Keratinocyte (primary cell): ENCODE measurements around the gene TRABD2B. TPM values are rescaled to one million over a fixed set of nuclear protein-coding genes. Genes with fewer than 3 reads are reported as not detected.
A peak's percentile ranks its signal among the peaks of the same experiment; 100 is the strongest.

ENCODE experiments used
- DNase-seq: peaks from one replicate; pipeline ENCODE4 v3.0.0-alpha.2; 2011; ENCODE audit warnings: low read depth, missing footprints, low spot score
- FAIRE-seq: peaks from 2 replicates; lab custom pipeline; 2011; peaks lifted over from hg19 to GRCh38; lab: Jason Lieb, UNC
- H2AFZ ChIP-seq: 2 replicates; pipeline ENCODE4 v1.6.0; 2012; ENCODE audit warnings: low read length, control low read depth, inconsistent platforms; ENCODE audit not compliant: control insufficient read depth
- H3K27ac ChIP-seq: 2 replicates; pipeline ENCODE4 v1.5.1; 2011; ENCODE audit warnings: low read length; ENCODE audit not compliant: control insufficient read depth, insufficient read depth
- H3K27me3 ChIP-seq: 3 replicates; pipeline ENCODE4 v1.6.0; 2011; ENCODE audit warnings: low read length; ENCODE audit not compliant: control insufficient read depth, insufficient read depth; ENCODE audit errors: extremely low read depth
- H3K36me3 ChIP-seq, 2 experiments: 2 replicates in 1 of 2; 3 replicates in 1 of 2; pipeline ENCODE4 v1.5.1; 2011; ENCODE audit warnings: low read length in 2 of 2, mild to moderate bottlenecking in 1 of 2; ENCODE audit not compliant: control insufficient read depth in 2 of 2, insufficient read depth in 2 of 2; ENCODE audit errors: extremely low read depth in 1 of 2
- H3K4me1 ChIP-seq: 3 replicates; pipeline ENCODE4 v1.5.1; 2011; ENCODE audit warnings: low read length; ENCODE audit not compliant: control insufficient read depth, insufficient read depth; ENCODE audit errors: extremely low read depth
- H3K4me2 ChIP-seq: 3 replicates; pipeline ENCODE4 v1.6.0; 2011; ENCODE audit warnings: low read depth, low read length; ENCODE audit not compliant: control insufficient read depth, insufficient read depth; ENCODE audit errors: extremely low read depth
- H3K4me3 ChIP-seq, 3 experiments: fragments of 200-600 bp in 1 of 3; sonication (generic) in 1 of 3; 2 replicates in 2 of 3; 3 replicates in 1 of 3; pipeline ENCODE4 v1.5.1; 2011 to 2016; ENCODE audit warnings: low read length in 3 of 3, mild to moderate bottlenecking in 3 of 3, control low read depth in 2 of 3, inconsistent platforms in 1 of 3, low read depth in 1 of 3, mixed read lengths in 1 of 3, mixed run types in 1 of 3, moderate library complexity in 1 of 3; ENCODE audit not compliant: control insufficient read depth in 2 of 3, insufficient read depth in 2 of 3; ENCODE audit errors: extremely low read depth in 1 of 3
- H3K79me2 ChIP-seq: 2 replicates; pipeline ENCODE4 v1.6.0; 2012; ENCODE audit warnings: low read length; ENCODE audit not compliant: control insufficient read depth, insufficient read depth
- H3K9ac ChIP-seq: 3 replicates; pipeline ENCODE4 v1.6.0; 2011; ENCODE audit warnings: low read length; ENCODE audit not compliant: control insufficient read depth, insufficient read depth; ENCODE audit errors: extremely low read depth
- H3K9me1 ChIP-seq: 3 replicates; pipeline ENCODE4 v1.6.0; 2011; ENCODE audit warnings: low read length; ENCODE audit not compliant: control insufficient read depth, insufficient read depth; ENCODE audit errors: extremely low read depth
- H3K9me3 ChIP-seq: 2 replicates; pipeline ENCODE4 v1.5.1; 2012; ENCODE audit warnings: low read depth, low read length; ENCODE audit not compliant: control insufficient read depth
- H4K20me1 ChIP-seq: 3 replicates; pipeline ENCODE4 v1.6.0; 2011; ENCODE audit warnings: low read length; ENCODE audit not compliant: control insufficient read depth, insufficient read depth; ENCODE audit errors: extremely low read depth
- EZH2 ChIP-seq: IDR thresholded peaks from one replicate; pipeline ENCODE4 v1.6.1; 2012; ENCODE audit warnings: inconsistent platforms, mild to moderate bottlenecking, low read length, moderate library complexity
- dilution Hi-C: fragments of 300-500 bp; cut with MboI; formaldehyde crosslinking; loops from one replicate; pipeline ENCODE4 v1.7.0; 2020; ENCODE audit warnings: low sequenced_read_pairs; ENCODE audit not compliant: extremely low pct_ligation_motif_present
- polyA plus RNA-seq, 5 experiments: library from polyadenylated mRNA; depleted of rRNA in 3 of 5; stranded (reverse) in 3 of 5; stranded (forward) in 1 of 5; unstranded in 1 of 5; fragments of >200 nt; gene quantifications; 1 replicate in 1 of 5; 2 replicates in 3 of 5; 3 replicates in 1 of 5; pipeline versions ENCODE4 v1.2.1 to v1.2.3, GENCODE V29; 2011 to 2012; ENCODE audit warnings: missing spikeins in 2 of 5, low read depth in 1 of 5, low replicate concordance in 1 of 5
- TF ChIP-seq, protein P1 (sequence below), 3 experiments: IDR thresholded peaks in 1 of 3; conservative IDR thresholded peaks in 1 of 3; optimal IDR thresholded peaks in 1 of 3; 2 replicates in 2 of 3; 3 replicates in 1 of 3; pipeline versions ENCODE3 to v1.5.1; 2011; ENCODE audit warnings: low read length in 3 of 3, mild to moderate bottlenecking in 3 of 3, moderate library complexity in 2 of 3, control low read depth in 1 of 3, inconsistent platforms in 1 of 3; ENCODE audit not compliant: insufficient read depth in 2 of 3; ENCODE audit errors: extremely low read depth in 1 of 3

Gene TRABD2B
- polyA plus RNA-seq, 1 donor (not counting 4 experiments of a cell fraction or from before 2014, with no cell fraction given) = 0.13 TPM

DNA sequence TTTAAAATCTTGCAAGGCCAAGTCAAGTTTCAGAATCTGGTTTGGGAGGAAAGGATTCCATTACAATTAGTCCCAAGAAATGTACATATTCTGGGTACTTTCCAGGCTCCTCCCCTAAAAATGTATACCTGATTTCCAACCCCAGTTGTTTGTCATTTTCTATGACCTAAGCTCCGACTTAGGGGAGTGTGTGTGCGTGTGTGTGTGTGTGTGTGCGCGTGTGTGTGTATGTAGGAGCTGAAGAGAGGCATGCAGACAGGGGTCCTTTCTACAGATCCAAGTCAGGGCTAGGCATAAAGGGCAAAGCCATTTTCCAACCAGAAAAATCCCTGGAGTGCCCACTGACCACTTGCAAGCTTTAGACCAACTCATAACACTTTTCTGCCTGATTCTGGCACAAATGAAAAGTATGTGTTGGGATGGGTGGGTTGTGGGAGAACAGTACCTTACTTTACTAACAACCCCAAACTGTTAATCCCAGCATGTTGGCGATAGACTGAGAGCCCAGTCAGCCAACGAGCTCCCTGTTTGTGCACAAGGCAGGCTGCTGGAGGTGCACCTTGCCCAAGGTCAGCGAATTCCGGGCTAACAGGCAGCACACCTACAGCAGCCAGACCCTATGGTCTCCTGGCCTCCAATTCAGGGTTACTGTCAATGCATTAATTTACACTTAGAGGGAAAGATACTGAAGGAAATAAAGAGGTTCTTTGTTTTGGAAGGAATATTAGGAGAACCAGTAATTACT is 1.7 kb downstream of the TRABD2B start:
- no peaks in the 10 kb centered on the region for H3K9me1 ChIP-seq
- H3K36me3 ChIP-seq = no peaks in the 10 kb centered on the region
- no peak for DNase-seq
- H2AFZ ChIP-seq = no peak overlapping the region
- H3K9me3 ChIP-seq = no peaks in the 10 kb centered on the region
- H3K4me2 ChIP-seq = peak overlapping the region; percentile 44
- H3K4me1 ChIP-seq = peaks cover 31% of the 10 kb centered on the region
- H3K79me2 ChIP-seq = no peaks in the 10 kb centered on the region
- H3K9ac ChIP-seq = no peak overlapping the region
- peak; percentile 67 for FAIRE-seq
- peaks cover 7% of the 10 kb centered on the region for H3K27me3 ChIP-seq
- no peaks in the 10 kb centered on the region for H4K20me1 ChIP-seq
- dilution Hi-C loops = loop anchor here (10.0 kb wide), 1 partner anchor 69 kb away; no protein-coding TSS in a partner anchor
- no peak for TF ChIP-seq EZH2
- TF ChIP-seq, protein P1, sequence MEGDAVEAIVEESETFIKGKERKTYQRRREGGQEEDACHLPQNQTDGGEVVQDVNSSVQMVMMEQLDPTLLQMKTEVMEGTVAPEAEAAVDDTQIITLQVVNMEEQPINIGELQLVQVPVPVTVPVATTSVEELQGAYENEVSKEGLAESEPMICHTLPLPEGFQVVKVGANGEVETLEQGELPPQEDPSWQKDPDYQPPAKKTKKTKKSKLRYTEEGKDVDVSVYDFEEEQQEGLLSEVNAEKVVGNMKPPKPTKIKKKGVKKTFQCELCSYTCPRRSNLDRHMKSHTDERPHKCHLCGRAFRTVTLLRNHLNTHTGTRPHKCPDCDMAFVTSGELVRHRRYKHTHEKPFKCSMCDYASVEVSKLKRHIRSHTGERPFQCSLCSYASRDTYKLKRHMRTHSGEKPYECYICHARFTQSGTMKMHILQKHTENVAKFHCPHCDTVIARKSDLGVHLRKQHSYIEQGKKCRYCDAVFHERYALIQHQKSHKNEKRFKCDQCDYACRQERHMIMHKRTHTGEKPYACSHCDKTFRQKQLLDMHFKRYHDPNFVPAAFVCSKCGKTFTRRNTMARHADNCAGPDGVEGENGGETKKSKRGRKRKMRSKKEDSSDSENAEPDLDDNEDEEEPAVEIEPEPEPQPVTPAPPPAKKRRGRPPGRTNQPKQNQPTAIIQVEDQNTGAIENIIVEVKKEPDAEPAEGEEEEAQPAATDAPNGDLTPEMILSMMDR (optimal IDR thresholded peaks at IDR 0.05 in 1 of 3, IDR thresholded peaks at IDR 0.05 in 1 of 3, conservative IDR thresholded peaks at IDR 0.05 in 1 of 3; ENCODE audit: extremely low read depth in 1 of 3, insufficient read depth in 2 of 3, low read length in 3 of 3) = no peak
- no peak overlapping the region for H3K27ac ChIP-seq
- peak overlapping the region in 1 of 3 experiments; percentile 53 for H3K4me3 ChIP-seq

DNA sequence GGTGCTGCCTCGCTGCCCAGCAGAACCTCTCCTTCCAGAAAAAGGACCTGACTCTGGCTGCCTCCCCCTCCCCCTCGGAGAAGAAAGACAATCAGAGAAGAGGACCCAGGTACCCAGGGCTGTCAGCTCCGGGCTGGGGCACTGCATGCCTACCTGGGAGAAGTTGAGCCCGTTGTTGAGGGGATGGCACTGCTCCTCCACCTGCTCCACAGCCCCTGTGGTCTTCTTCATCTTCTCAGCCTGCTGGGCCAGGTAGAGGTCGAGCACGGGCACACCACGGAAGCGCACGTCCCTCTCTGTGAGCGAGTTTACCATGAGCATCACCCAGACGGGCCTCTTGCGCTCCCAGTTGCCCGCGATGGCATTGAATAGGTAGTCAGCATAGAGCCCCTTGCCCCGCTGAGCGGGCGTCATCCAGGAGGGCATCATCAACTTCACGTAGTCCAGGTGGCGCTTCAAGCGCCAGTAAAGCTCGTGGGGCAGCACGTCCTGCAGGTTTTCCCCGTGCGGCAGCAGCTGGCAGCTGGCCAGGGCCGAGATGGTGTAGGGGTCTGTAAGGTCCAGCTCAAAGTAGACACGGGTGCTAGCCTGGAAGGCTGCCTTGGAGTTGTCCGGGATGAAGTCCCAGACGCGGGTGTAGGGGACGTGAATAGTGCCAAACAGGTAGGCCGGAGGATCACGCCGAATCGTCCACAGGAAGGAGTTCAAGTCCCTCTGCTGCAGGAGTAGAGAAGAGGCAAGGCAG is 3.1 kb downstream of the TRABD2B start:
- no peak for DNase-seq
- H3K27me3 ChIP-seq = peaks cover 7% of the 10 kb centered on the region
- FAIRE-seq = no peak
- H3K9me1 ChIP-seq = no peaks in the 10 kb centered on the region
- no peak overlapping the region for H3K4me3 ChIP-seq
- no peaks in the 10 kb centered on the region for H3K9me3 ChIP-seq
- no peak overlapping the region for H3K9ac ChIP-seq
- H3K79me2 ChIP-seq = no peaks in the 10 kb centered on the region
- peaks cover 33% of the 10 kb centered on the region for H3K4me1 ChIP-seq
- H2AFZ ChIP-seq = no peak overlapping the region
- H3K36me3 ChIP-seq = no peaks in the 10 kb centered on the region
- H3K27ac ChIP-seq = no peak overlapping the region
- no peak for TF ChIP-seq EZH2
- TF ChIP-seq, protein P1 (optimal IDR thresholded peaks at IDR 0.05 in 1 of 3, IDR thresholded peaks at IDR 0.05 in 1 of 3, conservative IDR thresholded peaks at IDR 0.05 in 1 of 3; ENCODE audit: extremely low read depth in 1 of 3, insufficient read depth in 2 of 3, low read length in 3 of 3) = no peak
- H4K20me1 ChIP-seq = no peaks in the 10 kb centered on the region
- H3K4me2 ChIP-seq = no peak overlapping the region
- dilution Hi-C loops = loop anchor here (10.0 kb wide), 1 partner anchor 71 kb away; no protein-coding TSS in a partner anchor
